H1 (cell line): Measurements from ENCODE around the gene TRMT13. TPM values are rescaled to one million over a fixed set of nuclear protein-coding genes. Genes with fewer than 3 reads are reported as not detected.

Experiments
- CTCF ChIA-PET: fragments of 300-600 bp; sonication (Branson Sonifier 250); formaldehyde crosslinking; loops from one replicate; lab custom pipeline; 2021; ENCODE audit not compliant: partially characterized antibody; lab: Charles Lee
- POLR2A ChIA-PET: fragments of 300-600 bp; sonication (Branson Sonifier 250); formaldehyde crosslinking; loops from one replicate; lab custom pipeline; 2021; ENCODE audit warnings: inconsistent platforms; ENCODE audit not compliant: partially characterized antibody; lab: Charles Lee
- DNase-seq, 2 experiments: peaks; one replicate each; pipeline versions ENCODE4 v3.0.0 to v3.0.0-alpha.2; 2010 to 2022; ENCODE audit warnings: low spot score in 2 of 2, low read depth in 1 of 2, mixed read lengths in 1 of 2
- FAIRE-seq: peaks from 2 replicates; lab custom pipeline; 2011; peaks lifted over from hg19 to GRCh38; lab: Jason Lieb, UNC
- H2AFZ ChIP-seq: 2 replicates; pipeline ENCODE4 v1.8.1; 2012; ENCODE audit warnings: low read length, inconsistent platforms
- H2AK5ac ChIP-seq: 2 replicates; pipeline ENCODE4 v1.6.1; 2013; ENCODE audit warnings: low read depth, low read length
- H2BK120ac ChIP-seq: replicated peaks from 2 replicates; pipeline ENCODE3; 2013; ENCODE audit warnings: low read depth, low read length, inconsistent platforms
- H2BK12ac ChIP-seq: 2 replicates; pipeline ENCODE4 v1.6.1; 2013; ENCODE audit warnings: low read depth, low read length
- H2BK15ac ChIP-seq: 2 replicates; pipeline ENCODE4 v1.6.1; 2013; ENCODE audit warnings: low read length
- H2BK20ac ChIP-seq: 2 replicates; pipeline ENCODE4 v1.6.1; 2013; ENCODE audit warnings: low read length
- H2BK5ac ChIP-seq: 2 replicates; pipeline ENCODE4 v1.6.1; 2013; ENCODE audit warnings: low read depth, low read length
- H3K14ac ChIP-seq: 2 replicates; pipeline ENCODE4 v1.6.1; 2013; ENCODE audit warnings: inconsistent platforms; ENCODE audit not compliant: insufficient read length
- H3K18ac ChIP-seq: 2 replicates; pipeline ENCODE4 v1.6.1; 2013; ENCODE audit warnings: low read length; ENCODE audit errors: extremely low read depth
- H3K23ac ChIP-seq: 2 replicates; pipeline ENCODE4 v1.6.1; 2013; ENCODE audit warnings: inconsistent platforms; ENCODE audit not compliant: insufficient read length
- H3K23me2 ChIP-seq: 2 replicates; pipeline ENCODE4 v1.6.1; 2013; ENCODE audit warnings: low read depth, low read length
- H3K27ac ChIP-seq: 2 replicates; pipeline ENCODE4 v1.6.1; 2011; ENCODE audit warnings: low read depth, low read length, inconsistent platforms
- H3K27me3 ChIP-seq, 4 experiments: replicated peaks in 1 of 4; 1 replicate in 1 of 4; 2 replicates in 3 of 4; pipeline versions ENCODE4 v1.6.1 to v1.8.1; 2011 to 2013; ENCODE audit warnings: low read length in 3 of 4, mild to moderate bottlenecking in 3 of 4, inconsistent platforms in 2 of 4, mixed read lengths in 2 of 4, moderate library complexity in 1 of 4; ENCODE audit not compliant: control insufficient read depth in 3 of 4, insufficient read depth in 3 of 4; ENCODE audit errors: extremely low read depth in 1 of 4
- H3K36me3 ChIP-seq, 4 experiments: 2 replicates each; pipeline versions ENCODE4 v1.6.1 to v1.8.1; 2011 to 2013; ENCODE audit warnings: mild to moderate bottlenecking in 4 of 4, low read length in 3 of 4, moderate library complexity in 2 of 4, control low read depth in 1 of 4, inconsistent platforms in 1 of 4; ENCODE audit not compliant: insufficient read depth in 4 of 4, control insufficient read depth in 2 of 4
- H3K4ac ChIP-seq: replicated peaks from 2 replicates; pipeline ENCODE3; 2013; ENCODE audit warnings: low read length, low read depth, mixed read lengths, inconsistent platforms; ENCODE audit not compliant: insufficient read length
- H3K4me1 ChIP-seq, 4 experiments: replicated peaks in 1 of 4; 1 replicate in 1 of 4; 2 replicates in 3 of 4; pipeline versions ENCODE4 v1.6.1 to v1.8.1; 2011 to 2013; ENCODE audit warnings: low read length in 3 of 4, inconsistent platforms in 2 of 4, mixed read lengths in 1 of 4; ENCODE audit not compliant: insufficient read depth in 4 of 4, control insufficient read depth in 3 of 4
- H3K4me2 ChIP-seq, 2 experiments: 2 replicates each; pipeline versions ENCODE4 v1.6.1 to v1.8.1; 2011 to 2013; ENCODE audit warnings: low read depth in 2 of 2, low read length in 2 of 2, control low read depth in 1 of 2, inconsistent platforms in 1 of 2, mild to moderate bottlenecking in 1 of 2; ENCODE audit not compliant: insufficient read depth in 1 of 2
- H3K4me3 ChIP-seq, 4 experiments: fragments of 200-600, 300-600 bp in 1 of 4; sonication (generic), shearing (Covaris generic), sonication (Bioruptor Twin) in 1 of 4; 2 replicates each; pipeline versions ENCODE4 v1.5.1 to v1.8.1; 2011 to 2016; ENCODE audit warnings: low read length in 4 of 4, low read depth in 3 of 4, control low read depth in 2 of 4, inconsistent platforms in 2 of 4, mild to moderate bottlenecking in 2 of 4, mixed read lengths in 1 of 4, moderate library complexity in 1 of 4; ENCODE audit not compliant: insufficient read depth in 2 of 4; ENCODE audit errors: extremely low read depth in 1 of 4
- H3K56ac ChIP-seq: replicated peaks from 2 replicates; pipeline ENCODE3; 2013; ENCODE audit warnings: low read depth, mild to moderate bottlenecking, mixed read lengths, low read length, inconsistent platforms; ENCODE audit not compliant: insufficient read length
- H3K79me1 ChIP-seq: 2 replicates; pipeline ENCODE4 v1.6.1; 2013; ENCODE audit warnings: low read depth, low read length, control low read depth
- H3K79me2 ChIP-seq, 2 experiments: 2 replicates each; pipeline versions ENCODE4 v1.6.1 to v1.8.1; 2012 to 2013; ENCODE audit warnings: low read length in 2 of 2, mild to moderate bottlenecking in 2 of 2, inconsistent platforms in 1 of 2; ENCODE audit not compliant: insufficient read depth in 2 of 2, control insufficient read depth in 1 of 2
- H3K9ac ChIP-seq, 4 experiments: replicated peaks in 1 of 4; 1 replicate in 1 of 4; 2 replicates in 3 of 4; pipeline versions ENCODE4 v1.6.1 to v1.8.1; 2011 to 2013; ENCODE audit warnings: low read depth in 3 of 4, low read length in 3 of 4, control low read depth in 2 of 4, mild to moderate bottlenecking in 2 of 4, moderate library complexity in 2 of 4, inconsistent platforms in 1 of 4; ENCODE audit errors: extremely low read depth in 1 of 4
- H3K9me3 ChIP-seq, 2 experiments: 2 replicates each; pipeline versions ENCODE4 v1.6.1 to v1.8.1; 2012 to 2013; ENCODE audit warnings: mild to moderate bottlenecking in 2 of 2, moderate library complexity in 2 of 2, control low read depth in 1 of 2, inconsistent platforms in 1 of 2, low read depth in 1 of 2, low read length in 1 of 2, mixed read lengths in 1 of 2; ENCODE audit not compliant: insufficient read depth in 2 of 2
- H4K20me1 ChIP-seq, 2 experiments: replicated peaks in 1 of 2; 2 replicates each; pipeline versions ENCODE3 to v1.8.1; 2011 to 2013; ENCODE audit warnings: inconsistent platforms in 2 of 2, low read length in 2 of 2, mild to moderate bottlenecking in 1 of 2; ENCODE audit not compliant: insufficient read depth in 2 of 2, control insufficient read depth in 1 of 2
- H4K5ac ChIP-seq: 2 replicates; pipeline ENCODE4 v1.6.1; 2013; ENCODE audit warnings: low read length, low read depth, mixed read lengths, inconsistent platforms; ENCODE audit not compliant: insufficient read length
- H4K8ac ChIP-seq: 2 replicates; pipeline ENCODE4 v1.8.0; 2013; ENCODE audit warnings: mild to moderate bottlenecking, moderate library complexity, low read length, inconsistent platforms; ENCODE audit not compliant: insufficient read depth; ENCODE audit errors: extremely low read depth
- H4K91ac ChIP-seq: replicated peaks from 2 replicates; pipeline ENCODE3; 2013; ENCODE audit warnings: low read length, mixed read lengths, inconsistent platforms; ENCODE audit not compliant: insufficient read length
- EP300 ChIP-seq, 2 experiments: IDR thresholded peaks; 1 replicate in 1 of 2; 2 replicates in 1 of 2; pipeline ENCODE4 v1.6.1; 2011 to 2012; ENCODE audit warnings: low read depth in 2 of 2, low read length in 2 of 2, mild to moderate bottlenecking in 2 of 2, borderline replicate concordance in 1 of 2, inconsistent platforms in 1 of 2, moderate library complexity in 1 of 2
- GABPA ChIP-seq: IDR thresholded peaks from 2 replicates; pipeline ENCODE4 v1.6.1; 2011; ENCODE audit warnings: mild to moderate bottlenecking, low read length, moderate library complexity, borderline replicate concordance; ENCODE audit not compliant: insufficient read depth
- GTF2F1 ChIP-seq: IDR thresholded peaks from 2 replicates; pipeline ENCODE4 v1.6.1; 2012; ENCODE audit warnings: low read depth, low read length, improper control_type of control experiment, borderline replicate concordance
- KDM1A ChIP-seq: fragments of 200-600, 300-600 bp; sonication (generic); IDR thresholded peaks from 2 replicates; pipeline ENCODE4 v1.7.1; 2016; ENCODE audit warnings: mild to moderate bottlenecking, low read length, borderline replicate concordance
- MAFK ChIP-seq: IDR thresholded peaks from 2 replicates; pipeline ENCODE4 v1.6.1; 2012; ENCODE audit warnings: low read depth, mild to moderate bottlenecking, improper control_type of control experiment, low read length
- RXRA ChIP-seq: IDR thresholded peaks from 2 replicates; pipeline ENCODE4 v1.6.1; 2011; ENCODE audit warnings: low read depth, mild to moderate bottlenecking, low read length, moderate library complexity; ENCODE audit not compliant: insufficient read depth
- SIRT6 ChIP-seq: IDR thresholded peaks from one replicate; pipeline ENCODE4 v1.7.1; 2012; ENCODE audit warnings: low read length, inconsistent platforms
- SP4 ChIP-seq: IDR thresholded peaks from 2 replicates; pipeline ENCODE4 v1.6.1; 2012; ENCODE audit warnings: low read length, inconsistent platforms
- SUZ12 ChIP-seq: fragments of 200-600 bp; sonication (generic); IDR thresholded peaks from 2 replicates; pipeline ENCODE4 v1.6.1; 2012; ENCODE audit warnings: mild to moderate bottlenecking, inconsistent platforms, low read length, moderate library complexity, mixed read lengths
- TAF1 ChIP-seq: IDR thresholded peaks from 2 replicates; pipeline ENCODE4 v1.6.1; 2011; ENCODE audit warnings: mild to moderate bottlenecking, low read depth, low read length
- TCF12 ChIP-seq: IDR thresholded peaks from 2 replicates; pipeline ENCODE4 v1.6.1; 2011; ENCODE audit warnings: low read depth, mild to moderate bottlenecking, low read length
- ZNF274 ChIP-seq: IDR thresholded peaks from 2 replicates; pipeline ENCODE4 v1.7.0; 2012; ENCODE audit warnings: low read length, borderline replicate concordance; ENCODE audit errors: extremely low read depth
- WGBS, 2 experiments: shearing (Covaris generic) in 1 of 2; methylation state at CpG; one replicate each; pipeline versions ENCODE4 v1.1.6 to v1.1.7; 2013 to 2015; ENCODE audit warnings: low lambda C conversion rate in 2 of 2, mixed read lengths in 2 of 2, inconsistent platforms in 1 of 2, low coverage in 1 of 2, missing lambda C conversion rate in 1 of 2; ENCODE audit not compliant: insufficient replicate concordance in 2 of 2, insufficient coverage in 1 of 2, insufficient read length in 1 of 2; ENCODE audit errors: extremely low coverage in 1 of 2, missing lambda C conversion rate in 1 of 2; 5-methylcytosine and 5-hydroxymethylcytosine counted together
- polyA plus RNA-seq, 7 experiments: library from polyadenylated mRNA; depleted of rRNA in 3 of 7; stranded (reverse) in 5 of 7; unstranded in 2 of 7; fragments of >200 nt in 5 of 7; fragments of 200-250 nt in 2 of 7; gene quantifications; 1 replicate in 5 of 7; 2 replicates in 1 of 7; 4 replicates in 1 of 7; pipeline versions ENCODE4 v1.2.1 to v1.2.3, GENCODE V29; 2011 to 2013; ENCODE audit warnings: missing spikeins in 2 of 7, mixed read lengths in 2 of 7
- total RNA-seq: library from RNA; stranded (reverse); fragmentation: NEBNext Ultra II Directional; extraction: Animal tissue kit (Norgen Biotek cat#: 25700); gene quantifications from 2 replicates; pipeline ENCODE4 v1.2.1, GENCODE V29; 2021
- TF ChIP-seq, protein P1 (sequence below): IDR thresholded peaks from 2 replicates; pipeline ENCODE4 v1.6.1; 2012; ENCODE audit warnings: inconsistent platforms
- TF ChIP-seq, protein P2 (sequence below): IDR thresholded peaks from 2 replicates; pipeline ENCODE4 v1.6.1; 2011; ENCODE audit warnings: low read length, improper control_type of control experiment

The TRMT13 gene
- total and polyA plus RNA-seq, 2 of the 8 experiments (the other 6 are each of a cell fraction or from before 2014, with no cell fraction given) = 3.6 to 14.8 TPM

DNA sequence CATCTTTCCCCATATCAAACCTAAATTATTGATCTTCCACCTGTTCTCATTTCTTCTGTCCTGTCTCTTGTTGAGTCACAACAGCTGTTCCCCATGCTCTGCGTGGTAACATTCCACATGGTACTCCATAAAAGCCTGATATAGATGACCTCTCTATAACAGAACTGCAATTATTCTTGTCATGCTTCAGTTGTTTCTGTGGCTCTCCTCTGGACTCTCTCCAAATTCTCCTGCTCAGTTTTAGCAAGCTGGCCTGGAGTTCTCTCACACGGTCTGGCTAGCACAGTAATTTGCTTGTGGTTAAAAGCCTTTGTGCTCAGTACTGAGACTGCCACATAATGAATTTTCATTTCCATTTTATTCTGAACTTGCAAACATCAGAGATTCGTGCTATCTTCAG lies 55.7 kb downstream of the TRMT13 start:
- Histone ChIP-seq H4K8ac (no peak overlapping the region), H3K27ac (no peak overlapping the region), H2BK120ac (no peak overlapping the region), H3K27me3 (no peaks in the 10 kb centered on the region), H3K4ac (no peak overlapping the region), H2AK5ac (no peak overlapping the region), H2BK5ac (no peak overlapping the region), H3K14ac (no peak overlapping the region), H2BK12ac (no peak overlapping the region), H3K18ac (no peak overlapping the region), H3K56ac (no peak overlapping the region), H3K9me3 (no peaks in the 10 kb centered on the region), H3K9ac (no peak overlapping the region), H3K79me2 (no peaks in the 10 kb centered on the region), H3K23ac (no peak overlapping the region), H4K91ac (no peak overlapping the region), H4K20me1 (no peaks in the 10 kb centered on the region), H2BK15ac (no peak overlapping the region), H3K36me3 (no peaks in the 10 kb centered on the region; a peak in 1 of 8 replicates), H3K23me2 (no peaks in the 10 kb centered on the region), H3K4me3 (no peak overlapping the region), H3K79me1 (no peaks in the 10 kb centered on the region), H2BK20ac (no peak overlapping the region), H3K4me1 (no peaks in the 10 kb centered on the region), H2AFZ (no peak overlapping the region), H4K5ac (no peak overlapping the region), H3K4me2 (no peak overlapping the region)
- WGBS, 2 experiments = 93% methylated on average over 3 of the region's 3 CpGs; no CpG with 5 or more reads in 1 of the 2 experiments
- FAIRE-seq (no peak), DNase-seq (no peak)
- ChIA-PET POLR2A (interaction anchor here (0.7 to 1.8 kb wide), 3 partner anchors 8 to 167 kb away, joined by 3 to 5 read pairs (median 4); no protein-coding TSS in a partner anchor), CTCF (no interaction called here)
- TF ChIP-seq ZNF274 = no peak
- TF ChIP-seq TAF1 = no peak
- no peak for TF ChIP-seq SP4
- TF ChIP-seq, protein P1, sequence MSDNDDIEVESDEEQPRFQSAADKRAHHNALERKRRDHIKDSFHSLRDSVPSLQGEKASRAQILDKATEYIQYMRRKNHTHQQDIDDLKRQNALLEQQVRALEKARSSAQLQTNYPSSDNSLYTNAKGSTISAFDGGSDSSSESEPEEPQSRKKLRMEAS = no peak
- TF ChIP-seq SIRT6 = no peak
- TF ChIP-seq TCF12 = no peak
- no peak for TF ChIP-seq KDM1A
- no peak for TF ChIP-seq EP300 (IDR thresholded peaks at IDR 0.05; ENCODE audit: borderline replicate concordance in 1 of 2, low read depth in 2 of 2, low read length in 2 of 2)
- TF ChIP-seq GTF2F1 = no peak
- TF ChIP-seq MAFK = no peak
- TF ChIP-seq RXRA = no peak
- no peak for TF ChIP-seq GABPA
- TF ChIP-seq, protein P2, sequence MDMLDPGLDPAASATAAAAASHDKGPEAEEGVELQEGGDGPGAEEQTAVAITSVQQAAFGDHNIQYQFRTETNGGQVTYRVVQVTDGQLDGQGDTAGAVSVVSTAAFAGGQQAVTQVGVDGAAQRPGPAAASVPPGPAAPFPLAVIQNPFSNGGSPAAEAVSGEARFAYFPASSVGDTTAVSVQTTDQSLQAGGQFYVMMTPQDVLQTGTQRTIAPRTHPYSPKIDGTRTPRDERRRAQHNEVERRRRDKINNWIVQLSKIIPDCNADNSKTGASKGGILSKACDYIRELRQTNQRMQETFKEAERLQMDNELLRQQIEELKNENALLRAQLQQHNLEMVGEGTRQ = no peak
- TF ChIP-seq SUZ12 = no peak
